Mesenchymal stem cell (in vitro differentiated cells and primary cell): ENCODE results near the gene ADARB2.

Source experiments
- DNase-seq: peaks from one replicate; pipeline ENCODE4 v3.0.0-alpha.2; 2013
- H2AFZ ChIP-seq: one replicate; pipeline ENCODE4 v1.6.1; 2013; ENCODE audit warnings: low read depth, mild to moderate bottlenecking, control low read depth, inconsistent platforms, low read length, moderate library complexity
- H2AK5ac ChIP-seq: 2 replicates; pipeline ENCODE4 v1.6.1; 2013; ENCODE audit warnings: low read length, moderate library complexity, mild to moderate bottlenecking, inconsistent platforms; ENCODE audit not compliant: severe bottlenecking
- H2BK120ac ChIP-seq: one replicate; pipeline ENCODE4 v1.6.1; 2013; ENCODE audit warnings: low read depth, mild to moderate bottlenecking, inconsistent platforms, low read length, moderate library complexity
- H2BK12ac ChIP-seq, 2 experiments: one replicate each; pipeline ENCODE4 v1.6.1; 2013; ENCODE audit warnings: inconsistent platforms in 2 of 2, low read length in 2 of 2, mild to moderate bottlenecking in 2 of 2, moderate library complexity in 2 of 2, control low read depth in 1 of 2
- H2BK15ac ChIP-seq: one replicate; pipeline ENCODE4 v1.6.1; 2013; ENCODE audit warnings: mild to moderate bottlenecking, low read depth, inconsistent platforms; ENCODE audit not compliant: poor library complexity, severe bottlenecking
- H2BK5ac ChIP-seq: 2 replicates; pipeline ENCODE4 v1.6.1; 2013; ENCODE audit warnings: low read depth, mild to moderate bottlenecking, low read length, control low read depth, inconsistent platforms; ENCODE audit not compliant: poor library complexity, severe bottlenecking
- H3K14ac ChIP-seq, 2 experiments: one replicate each; pipeline ENCODE4 v1.6.1; 2013; ENCODE audit warnings: inconsistent platforms in 2 of 2, low read length in 2 of 2, control low read depth in 1 of 2, mild to moderate bottlenecking in 1 of 2, moderate library complexity in 1 of 2
- H3K18ac ChIP-seq, 2 experiments: one replicate each; pipeline ENCODE4 v1.6.1; 2013; ENCODE audit warnings: inconsistent platforms in 2 of 2, low read length in 2 of 2, control low read depth in 1 of 2, low read depth in 1 of 2, mild to moderate bottlenecking in 1 of 2
- H3K23ac ChIP-seq, 2 experiments: one replicate each; pipeline ENCODE4 v1.6.1; 2013; ENCODE audit warnings: inconsistent platforms in 2 of 2, low read length in 2 of 2, mild to moderate bottlenecking in 2 of 2, moderate library complexity in 2 of 2, control low read depth in 1 of 2
- H3K27ac ChIP-seq: 2 replicates; pipeline ENCODE4 v1.5.1; 2013; ENCODE audit warnings: mild to moderate bottlenecking, moderate library complexity, low read length, control low read depth, inconsistent platforms; ENCODE audit not compliant: poor library complexity, severe bottlenecking
- H3K27me3 ChIP-seq, 2 experiments: 2 replicates each; pipeline versions ENCODE4 v1.6.1 to v1.7.0; 2013; ENCODE audit warnings: low read length in 2 of 2, mild to moderate bottlenecking in 2 of 2, moderate library complexity in 2 of 2, control low read depth in 1 of 2, inconsistent platforms in 1 of 2; ENCODE audit not compliant: control insufficient read depth in 1 of 2, insufficient read depth in 1 of 2
- H3K36me3 ChIP-seq, 2 experiments: 2 replicates each; pipeline versions ENCODE4 v1.6.1 to v1.7.0; 2013; ENCODE audit warnings: low read length in 2 of 2, control low read depth in 1 of 2, inconsistent platforms in 1 of 2, low read depth in 1 of 2, mild to moderate bottlenecking in 1 of 2; ENCODE audit not compliant: insufficient read depth in 2 of 2, control insufficient read depth in 1 of 2
- H3K4ac ChIP-seq, 2 experiments: one replicate each; pipeline ENCODE4 v1.6.1; 2013; ENCODE audit warnings: inconsistent platforms in 2 of 2, low read length in 2 of 2, mild to moderate bottlenecking in 2 of 2, moderate library complexity in 2 of 2, control low read depth in 1 of 2, low read depth in 1 of 2
- H3K4me1 ChIP-seq: 2 replicates; pipeline ENCODE4 v1.6.1; 2013; ENCODE audit warnings: low read depth, low read length, control low read depth; ENCODE audit not compliant: control insufficient read depth, insufficient read depth
- H3K4me2 ChIP-seq: 2 replicates; pipeline ENCODE4 v1.6.1; 2013; ENCODE audit warnings: low read length, mild to moderate bottlenecking, inconsistent platforms; ENCODE audit not compliant: poor library complexity, severe bottlenecking
- H3K4me3 ChIP-seq, 2 experiments: 2 replicates each; pipeline versions ENCODE4 v1.5.1 to v1.7.0; 2013; ENCODE audit warnings: low read length in 2 of 2, mild to moderate bottlenecking in 2 of 2, control low read depth in 1 of 2, low read depth in 1 of 2; ENCODE audit not compliant: insufficient read depth in 1 of 2
- H3K79me1 ChIP-seq: replicated peaks from 2 replicates; pipeline ENCODE4 v1.6.1; 2013; ENCODE audit warnings: mild to moderate bottlenecking, control low read depth, low read length, inconsistent platforms; ENCODE audit not compliant: poor library complexity, severe bottlenecking
- H3K9ac ChIP-seq: 2 replicates; pipeline ENCODE4 v1.7.0; 2013; ENCODE audit warnings: mild to moderate bottlenecking, low read length, moderate library complexity
- H3K9me3 ChIP-seq: 2 replicates; pipeline ENCODE4 v1.7.0; 2013; ENCODE audit warnings: mild to moderate bottlenecking, low read length; ENCODE audit not compliant: control insufficient read depth
- H4K8ac ChIP-seq: one replicate; pipeline ENCODE4 v1.6.1; 2013; ENCODE audit warnings: inconsistent platforms, mild to moderate bottlenecking, low read length, moderate library complexity
- H4K91ac ChIP-seq: one replicate; pipeline ENCODE4 v1.6.1; 2013; ENCODE audit warnings: mild to moderate bottlenecking, low read length, inconsistent platforms
- WGBS: methylation state at CpG from one replicate; pipeline ENCODE4 v1.1.7; 2013; ENCODE audit warnings: mixed read lengths; 5-methylcytosine and 5-hydroxymethylcytosine counted together

ADARB2 gene

DNA sequence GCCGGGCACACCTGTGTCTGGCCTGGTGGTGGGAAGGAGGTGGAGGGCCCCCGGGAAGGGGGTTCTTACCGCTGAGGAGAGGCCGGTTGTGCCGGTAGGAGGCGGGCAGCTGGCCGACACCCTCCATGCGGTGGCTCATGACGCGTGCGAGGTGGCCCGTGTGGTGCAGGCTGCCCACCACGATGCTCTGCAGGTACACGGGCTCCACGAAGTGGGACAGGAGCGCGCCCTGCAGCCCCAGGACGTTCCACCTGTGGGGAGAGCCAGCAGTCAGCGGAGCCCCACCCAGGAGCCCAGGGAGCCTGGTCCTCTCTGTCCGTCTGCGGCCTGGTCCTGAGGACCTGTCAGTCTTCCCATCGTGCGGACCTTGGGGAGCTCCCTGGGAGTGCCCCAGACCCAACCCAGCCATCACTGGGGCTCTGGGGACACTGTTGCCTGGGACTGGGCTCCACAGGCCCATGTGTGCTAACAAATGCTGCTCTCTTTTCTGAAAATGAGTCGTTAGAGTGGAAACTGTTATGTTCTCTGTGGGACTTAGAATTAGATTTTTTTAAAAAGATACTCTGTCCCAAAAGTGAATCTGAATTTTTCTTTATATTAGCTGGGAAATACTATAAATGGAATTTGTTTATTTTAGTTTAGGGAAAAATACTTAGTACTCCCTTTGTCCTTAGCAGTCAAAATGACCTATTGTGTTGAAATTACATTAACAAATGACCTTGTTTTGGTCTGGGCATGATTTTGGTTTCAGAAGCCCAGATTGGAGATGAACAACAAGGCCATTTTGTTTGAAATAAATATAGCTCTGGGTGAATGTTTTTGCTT lies 537.2 kb downstream of the ADARB2 start:
- no peaks in the 10 kb centered on the region for H3K9me3 ChIP-seq
- H2BK12ac ChIP-seq: no peak overlapping the region
- no peak overlapping the region for H3K4me3 ChIP-seq
- no peak overlapping the region for H2BK120ac ChIP-seq
- no peak overlapping the region for H3K9ac ChIP-seq
- no peak overlapping the region for H2AK5ac ChIP-seq
- H3K4me2 ChIP-seq: no peak overlapping the region
- H3K27me3 ChIP-seq: peaks cover 8 to 30% of the 10 kb centered on the region in 2 experiments
- H3K23ac ChIP-seq: no peak overlapping the region
- H2BK5ac ChIP-seq: no peak overlapping the region
- H3K18ac ChIP-seq: no peak overlapping the region
- H4K8ac ChIP-seq: no peak overlapping the region
- WGBS: 83% methylated on average over 24 of the region's 24 CpGs
- no peak overlapping the region for H2AFZ ChIP-seq
- no peak overlapping the region for H3K14ac ChIP-seq
- H4K91ac ChIP-seq: no peak overlapping the region
- no peaks in the 10 kb centered on the region for H3K79me1 ChIP-seq
- H3K27ac ChIP-seq: no peak overlapping the region
- no peak for DNase-seq
- H3K36me3 ChIP-seq: no peaks in the 10 kb centered on the region
- no peak overlapping the region for H2BK15ac ChIP-seq
- H3K4me1 ChIP-seq: peaks cover 6% of the 10 kb centered on the region
- no peak overlapping the region for H3K4ac ChIP-seq

DNA sequence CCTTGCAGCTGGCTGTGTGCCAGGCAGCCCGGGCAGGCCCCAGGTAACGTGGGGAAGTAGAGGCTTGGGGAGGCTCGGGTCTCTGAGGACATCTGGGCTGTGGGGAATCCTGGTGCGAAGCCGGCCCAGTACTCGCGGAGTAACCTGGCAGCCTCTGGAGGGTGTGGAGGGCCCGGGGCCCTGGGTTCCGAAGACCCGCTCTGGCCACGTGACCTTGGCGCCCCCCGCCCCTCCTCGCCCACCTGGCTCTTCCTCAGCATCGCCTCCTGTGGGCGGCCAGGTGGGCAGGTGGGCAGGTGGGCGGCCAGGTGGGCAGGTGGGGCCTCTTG lies 538.0 kb downstream of the ADARB2 start:
- H3K4me2 ChIP-seq: no peak overlapping the region
- no peak overlapping the region for H3K27ac ChIP-seq
- no peak overlapping the region for H3K18ac ChIP-seq
- H3K36me3 ChIP-seq: no peaks in the 10 kb centered on the region
- H4K8ac ChIP-seq: no peak overlapping the region
- no peaks in the 10 kb centered on the region for H3K9me3 ChIP-seq
- H3K14ac ChIP-seq: no peak overlapping the region
- H3K4me1 ChIP-seq: peaks cover 6% of the 10 kb centered on the region
- H2BK15ac ChIP-seq: no peak overlapping the region
- peaks cover 8 to 37% of the 10 kb centered on the region in 2 experiments for H3K27me3 ChIP-seq
- H2BK5ac ChIP-seq: no peak overlapping the region
- DNase-seq: no peak
- no peak overlapping the region for H2BK120ac ChIP-seq
- no peak overlapping the region for H2AK5ac ChIP-seq
- no peak overlapping the region for H3K9ac ChIP-seq
- H2BK12ac ChIP-seq: no peak overlapping the region
- H2AFZ ChIP-seq: no peak overlapping the region
- no peak overlapping the region for H3K23ac ChIP-seq
- no peak overlapping the region for H3K4me3 ChIP-seq
- H4K91ac ChIP-seq: no peak overlapping the region
- no peak overlapping the region for H3K4ac ChIP-seq
- WGBS: 70% methylated on average over 17 of the region's 17 CpGs
- no peaks in the 10 kb centered on the region for H3K79me1 ChIP-seq

DNA sequence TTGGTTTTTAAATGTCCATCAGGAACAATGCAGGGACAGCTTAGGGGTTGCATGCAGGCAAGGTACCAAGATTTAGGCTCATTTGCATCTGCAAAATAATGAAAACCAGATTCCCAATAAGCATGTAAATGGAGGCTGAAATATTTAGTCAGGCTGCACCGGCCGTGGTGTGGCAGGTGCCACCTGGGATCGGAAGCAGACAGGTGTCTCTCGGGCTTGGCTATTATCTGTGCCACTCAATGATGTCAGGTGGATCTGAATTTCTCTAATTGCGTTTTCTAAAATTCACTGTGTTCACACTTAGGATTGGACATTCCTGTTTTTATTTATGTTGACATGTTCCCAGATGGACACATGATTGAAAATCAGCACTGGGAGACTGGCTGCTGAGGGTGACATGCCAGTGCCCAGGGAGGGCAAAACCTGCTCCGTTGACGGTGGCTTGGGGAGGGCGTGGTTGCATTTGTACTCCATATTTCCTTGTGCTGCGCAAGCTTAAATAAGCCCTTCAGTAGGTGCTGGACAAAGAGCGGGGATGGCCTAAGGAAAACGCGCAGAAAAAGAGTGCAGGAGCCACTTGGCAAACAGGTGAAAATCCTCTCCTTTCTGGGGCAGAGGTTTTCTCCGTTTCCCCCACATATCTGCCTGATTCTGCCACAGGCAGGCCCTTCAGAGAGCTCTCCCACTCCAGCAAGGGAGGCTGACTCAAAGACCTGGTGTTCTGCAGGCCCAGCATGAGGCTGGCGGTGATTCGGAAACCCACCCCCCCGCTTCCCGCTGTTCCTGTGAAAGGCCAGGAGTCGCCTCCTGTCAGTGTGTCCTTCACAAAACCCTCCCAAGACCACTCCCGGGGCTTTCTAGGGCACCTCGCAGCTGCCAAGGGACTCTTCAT lies 538.6 kb downstream of the ADARB2 start:
- no peak overlapping the region for H2BK12ac ChIP-seq
- DNase-seq: no peak
- H3K14ac ChIP-seq: no peak overlapping the region
- H3K9ac ChIP-seq: no peak overlapping the region
- H4K8ac ChIP-seq: no peak overlapping the region
- H2BK5ac ChIP-seq: no peak overlapping the region
- 47% methylated on average over 19 of the region's 20 CpGs for WGBS
- no peak overlapping the region for H3K4ac ChIP-seq
- H3K23ac ChIP-seq: no peak overlapping the region
- H3K27me3 ChIP-seq: peaks cover 8 to 43% of the 10 kb centered on the region in 2 experiments
- H3K27ac ChIP-seq: no peak overlapping the region
- H3K18ac ChIP-seq: no peak overlapping the region
- no peak overlapping the region for H3K4me3 ChIP-seq
- H2BK15ac ChIP-seq: no peak overlapping the region
- H2AFZ ChIP-seq: no peak overlapping the region
- no peak overlapping the region for H3K4me2 ChIP-seq
- H3K4me1 ChIP-seq: peaks cover 6% of the 10 kb centered on the region
- no peak overlapping the region for H2BK120ac ChIP-seq
- H3K9me3 ChIP-seq: no peaks in the 10 kb centered on the region
- H3K79me1 ChIP-seq: no peaks in the 10 kb centered on the region
- no peaks in the 10 kb centered on the region for H3K36me3 ChIP-seq
- no peak overlapping the region for H4K91ac ChIP-seq
- no peak overlapping the region for H2AK5ac ChIP-seq

DNA sequence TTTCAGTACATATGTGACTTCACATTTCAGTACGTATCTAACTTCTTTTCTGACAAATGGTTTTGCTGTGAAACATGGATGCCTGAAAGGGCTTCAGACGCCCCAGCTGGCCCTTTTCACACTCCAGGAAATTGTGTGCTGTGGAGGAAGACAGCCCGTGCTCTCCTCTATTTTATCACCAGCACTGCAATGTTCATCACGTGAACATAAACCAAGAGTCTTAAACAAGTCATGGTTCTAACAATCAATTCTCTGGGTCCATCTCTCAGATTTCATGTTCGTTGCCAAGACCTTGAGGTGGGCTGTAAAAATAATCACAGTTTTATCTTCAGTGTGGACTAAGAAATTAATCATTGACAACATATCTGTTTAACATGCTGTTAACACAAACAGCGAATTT lies 539.9 kb downstream of the ADARB2 start:
- Histone ChIP-seq H3K14ac (no peak overlapping the region), H3K4me2 (no peak overlapping the region), H3K4me1 (peaks cover 6% of the 10 kb centered on the region), H3K9me3 (no peaks in the 10 kb centered on the region), H4K8ac (no peak overlapping the region), H3K27me3 (peaks cover 8 to 52% of the 10 kb centered on the region in 2 experiments), H2BK5ac (no peak overlapping the region), H2AFZ (no peak overlapping the region), H3K4me3 (no peak overlapping the region), H3K4ac (no peak overlapping the region), H3K18ac (no peak overlapping the region), H2BK120ac (no peak overlapping the region), H2AK5ac (no peak overlapping the region), H2BK12ac (no peak overlapping the region), H3K27ac (no peak overlapping the region), H4K91ac (no peak overlapping the region), H3K9ac (no peak overlapping the region), H3K36me3 (no peaks in the 10 kb centered on the region), H3K23ac (no peak overlapping the region), H3K79me1 (no peaks in the 10 kb centered on the region), H2BK15ac (no peak overlapping the region)
- WGBS: 26% methylated on average over 5 of the region's 6 CpGs
- DNase-seq: no peak
